H1 (cell line): ENCODE data around the gene PIK3CA. TPM values are rescaled to one million over a fixed set of nuclear protein-coding genes. Genes with fewer than 3 reads are reported as not detected.

Source experiments
- CTCF ChIA-PET: fragments of 300-600 bp; sonication (Branson Sonifier 250); formaldehyde crosslinking; loops from one replicate; lab custom pipeline; 2021; ENCODE audit not compliant: partially characterized antibody; lab: Charles Lee
- POLR2A ChIA-PET: fragments of 300-600 bp; sonication (Branson Sonifier 250); formaldehyde crosslinking; loops from one replicate; lab custom pipeline; 2021; ENCODE audit warnings: inconsistent platforms; ENCODE audit not compliant: partially characterized antibody; lab: Charles Lee
- DNase-seq, 2 experiments: peaks; one replicate each; pipeline versions ENCODE4 v3.0.0 to v3.0.0-alpha.2; 2010 to 2022; ENCODE audit warnings: low spot score in 2 of 2, low read depth in 1 of 2, mixed read lengths in 1 of 2
- FAIRE-seq: peaks from 2 replicates; lab custom pipeline; 2011; peaks lifted over from hg19 to GRCh38; lab: Jason Lieb, UNC
- H2AFZ ChIP-seq: 2 replicates; pipeline ENCODE4 v1.8.1; 2012; ENCODE audit warnings: low read length, inconsistent platforms
- H2AK5ac ChIP-seq: 2 replicates; pipeline ENCODE4 v1.6.1; 2013; ENCODE audit warnings: low read depth, low read length
- H2BK120ac ChIP-seq: replicated peaks from 2 replicates; pipeline ENCODE3; 2013; ENCODE audit warnings: low read depth, low read length, inconsistent platforms
- H2BK12ac ChIP-seq: 2 replicates; pipeline ENCODE4 v1.6.1; 2013; ENCODE audit warnings: low read depth, low read length
- H2BK15ac ChIP-seq: 2 replicates; pipeline ENCODE4 v1.6.1; 2013; ENCODE audit warnings: low read length
- H2BK20ac ChIP-seq: 2 replicates; pipeline ENCODE4 v1.6.1; 2013; ENCODE audit warnings: low read length
- H2BK5ac ChIP-seq: 2 replicates; pipeline ENCODE4 v1.6.1; 2013; ENCODE audit warnings: low read depth, low read length
- H3K14ac ChIP-seq: 2 replicates; pipeline ENCODE4 v1.6.1; 2013; ENCODE audit warnings: inconsistent platforms; ENCODE audit not compliant: insufficient read length
- H3K18ac ChIP-seq: 2 replicates; pipeline ENCODE4 v1.6.1; 2013; ENCODE audit warnings: low read length; ENCODE audit errors: extremely low read depth
- H3K23ac ChIP-seq: 2 replicates; pipeline ENCODE4 v1.6.1; 2013; ENCODE audit warnings: inconsistent platforms; ENCODE audit not compliant: insufficient read length
- H3K23me2 ChIP-seq: 2 replicates; pipeline ENCODE4 v1.6.1; 2013; ENCODE audit warnings: low read depth, low read length
- H3K27ac ChIP-seq: 2 replicates; pipeline ENCODE4 v1.6.1; 2011; ENCODE audit warnings: low read depth, low read length, inconsistent platforms
- H3K27me3 ChIP-seq, 4 experiments: replicated peaks in 1 of 4; 1 replicate in 1 of 4; 2 replicates in 3 of 4; pipeline versions ENCODE4 v1.6.1 to v1.8.1; 2011 to 2013; ENCODE audit warnings: low read length in 3 of 4, mild to moderate bottlenecking in 3 of 4, inconsistent platforms in 2 of 4, mixed read lengths in 2 of 4, moderate library complexity in 1 of 4; ENCODE audit not compliant: control insufficient read depth in 3 of 4, insufficient read depth in 3 of 4; ENCODE audit errors: extremely low read depth in 1 of 4
- H3K36me3 ChIP-seq, 4 experiments: 2 replicates each; pipeline versions ENCODE4 v1.6.1 to v1.8.1; 2011 to 2013; ENCODE audit warnings: mild to moderate bottlenecking in 4 of 4, low read length in 3 of 4, moderate library complexity in 2 of 4, control low read depth in 1 of 4, inconsistent platforms in 1 of 4; ENCODE audit not compliant: insufficient read depth in 4 of 4, control insufficient read depth in 2 of 4
- H3K4ac ChIP-seq: replicated peaks from 2 replicates; pipeline ENCODE3; 2013; ENCODE audit warnings: low read length, low read depth, mixed read lengths, inconsistent platforms; ENCODE audit not compliant: insufficient read length
- H3K4me1 ChIP-seq, 4 experiments: replicated peaks in 1 of 4; 1 replicate in 1 of 4; 2 replicates in 3 of 4; pipeline versions ENCODE4 v1.6.1 to v1.8.1; 2011 to 2013; ENCODE audit warnings: low read length in 3 of 4, inconsistent platforms in 2 of 4, mixed read lengths in 1 of 4; ENCODE audit not compliant: insufficient read depth in 4 of 4, control insufficient read depth in 3 of 4
- H3K4me2 ChIP-seq, 2 experiments: 2 replicates each; pipeline versions ENCODE4 v1.6.1 to v1.8.1; 2011 to 2013; ENCODE audit warnings: low read depth in 2 of 2, low read length in 2 of 2, control low read depth in 1 of 2, inconsistent platforms in 1 of 2, mild to moderate bottlenecking in 1 of 2; ENCODE audit not compliant: insufficient read depth in 1 of 2
- H3K4me3 ChIP-seq, 4 experiments: fragments of 200-600, 300-600 bp in 1 of 4; sonication (generic), shearing (Covaris generic), sonication (Bioruptor Twin) in 1 of 4; 2 replicates each; pipeline versions ENCODE4 v1.5.1 to v1.8.1; 2011 to 2016; ENCODE audit warnings: low read length in 4 of 4, low read depth in 3 of 4, control low read depth in 2 of 4, inconsistent platforms in 2 of 4, mild to moderate bottlenecking in 2 of 4, mixed read lengths in 1 of 4, moderate library complexity in 1 of 4; ENCODE audit not compliant: insufficient read depth in 2 of 4; ENCODE audit errors: extremely low read depth in 1 of 4
- H3K56ac ChIP-seq: replicated peaks from 2 replicates; pipeline ENCODE3; 2013; ENCODE audit warnings: low read depth, mild to moderate bottlenecking, mixed read lengths, low read length, inconsistent platforms; ENCODE audit not compliant: insufficient read length
- H3K79me1 ChIP-seq: 2 replicates; pipeline ENCODE4 v1.6.1; 2013; ENCODE audit warnings: low read depth, low read length, control low read depth
- H3K79me2 ChIP-seq, 2 experiments: 2 replicates each; pipeline versions ENCODE4 v1.6.1 to v1.8.1; 2012 to 2013; ENCODE audit warnings: low read length in 2 of 2, mild to moderate bottlenecking in 2 of 2, inconsistent platforms in 1 of 2; ENCODE audit not compliant: insufficient read depth in 2 of 2, control insufficient read depth in 1 of 2
- H3K9ac ChIP-seq, 4 experiments: replicated peaks in 1 of 4; 1 replicate in 1 of 4; 2 replicates in 3 of 4; pipeline versions ENCODE4 v1.6.1 to v1.8.1; 2011 to 2013; ENCODE audit warnings: low read depth in 3 of 4, low read length in 3 of 4, control low read depth in 2 of 4, mild to moderate bottlenecking in 2 of 4, moderate library complexity in 2 of 4, inconsistent platforms in 1 of 4; ENCODE audit errors: extremely low read depth in 1 of 4
- H3K9me3 ChIP-seq, 2 experiments: 2 replicates each; pipeline versions ENCODE4 v1.6.1 to v1.8.1; 2012 to 2013; ENCODE audit warnings: mild to moderate bottlenecking in 2 of 2, moderate library complexity in 2 of 2, control low read depth in 1 of 2, inconsistent platforms in 1 of 2, low read depth in 1 of 2, low read length in 1 of 2, mixed read lengths in 1 of 2; ENCODE audit not compliant: insufficient read depth in 2 of 2
- H4K20me1 ChIP-seq, 2 experiments: replicated peaks in 1 of 2; 2 replicates each; pipeline versions ENCODE3 to v1.8.1; 2011 to 2013; ENCODE audit warnings: inconsistent platforms in 2 of 2, low read length in 2 of 2, mild to moderate bottlenecking in 1 of 2; ENCODE audit not compliant: insufficient read depth in 2 of 2, control insufficient read depth in 1 of 2
- H4K5ac ChIP-seq: 2 replicates; pipeline ENCODE4 v1.6.1; 2013; ENCODE audit warnings: low read length, low read depth, mixed read lengths, inconsistent platforms; ENCODE audit not compliant: insufficient read length
- H4K8ac ChIP-seq: 2 replicates; pipeline ENCODE4 v1.8.0; 2013; ENCODE audit warnings: mild to moderate bottlenecking, moderate library complexity, low read length, inconsistent platforms; ENCODE audit not compliant: insufficient read depth; ENCODE audit errors: extremely low read depth
- H4K91ac ChIP-seq: replicated peaks from 2 replicates; pipeline ENCODE3; 2013; ENCODE audit warnings: low read length, mixed read lengths, inconsistent platforms; ENCODE audit not compliant: insufficient read length
- EGR1 ChIP-seq: IDR thresholded peaks from 2 replicates; pipeline ENCODE4 v1.6.1; 2011; ENCODE audit warnings: low read depth, low read length, borderline replicate concordance
- MAX ChIP-seq: IDR thresholded peaks from 2 replicates; pipeline ENCODE4 v1.6.1; 2012; ENCODE audit warnings: inconsistent platforms
- NANOG ChIP-seq: IDR thresholded peaks from 2 replicates; pipeline ENCODE4 v1.6.1; 2011; ENCODE audit warnings: low read length, low read depth, mild to moderate bottlenecking, inconsistent platforms; ENCODE audit not compliant: insufficient read depth, poor library complexity, severe bottlenecking
- POU5F1 ChIP-seq: IDR thresholded peaks from 2 replicates; pipeline ENCODE4 v1.6.1; 2011; ENCODE audit warnings: low read depth, mild to moderate bottlenecking, low read length, moderate library complexity
- TEAD4 ChIP-seq: IDR thresholded peaks from 2 replicates; pipeline ENCODE4 v1.6.1; 2012; ENCODE audit warnings: low read depth, low read length, inconsistent platforms, mixed read lengths
- WGBS, 2 experiments: shearing (Covaris generic) in 1 of 2; methylation state at CpG; one replicate each; pipeline versions ENCODE4 v1.1.6 to v1.1.7; 2013 to 2015; ENCODE audit warnings: low lambda C conversion rate in 2 of 2, mixed read lengths in 2 of 2, inconsistent platforms in 1 of 2, low coverage in 1 of 2, missing lambda C conversion rate in 1 of 2; ENCODE audit not compliant: insufficient replicate concordance in 2 of 2, insufficient coverage in 1 of 2, insufficient read length in 1 of 2; ENCODE audit errors: extremely low coverage in 1 of 2, missing lambda C conversion rate in 1 of 2; 5-methylcytosine and 5-hydroxymethylcytosine counted together
- polyA plus RNA-seq, 7 experiments: library from polyadenylated mRNA; depleted of rRNA in 3 of 7; stranded (reverse) in 5 of 7; unstranded in 2 of 7; fragments of >200 nt in 5 of 7; fragments of 200-250 nt in 2 of 7; gene quantifications; 1 replicate in 5 of 7; 2 replicates in 1 of 7; 4 replicates in 1 of 7; pipeline versions ENCODE4 v1.2.1 to v1.2.3, GENCODE V29; 2011 to 2013; ENCODE audit warnings: missing spikeins in 2 of 7, mixed read lengths in 2 of 7
- total RNA-seq: library from RNA; stranded (reverse); fragmentation: NEBNext Ultra II Directional; extraction: Animal tissue kit (Norgen Biotek cat#: 25700); gene quantifications from 2 replicates; pipeline ENCODE4 v1.2.1, GENCODE V29; 2021

Gene PIK3CA
- total and polyA plus RNA-seq, 2 of the 8 experiments (the other 6 are each of a cell fraction or from before 2014, with no cell fraction given), result 1.6 to 11.3 TPM

GRCh38 chr3:179192542-179192941, 44.4 kb downstream of the PIK3CA start:
- ChIA-PET CTCF (no interaction called here), POLR2A (no interaction called here)
- H3K14ac ChIP-seq, result no peak overlapping the region
- no peak overlapping the region for H4K5ac ChIP-seq
- H3K27me3 ChIP-seq, result no peaks in the 10 kb centered on the region
- no peak overlapping the region for H3K4me3 ChIP-seq
- no peak overlapping the region for H2AFZ ChIP-seq
- no peaks in the 10 kb centered on the region for H4K20me1 ChIP-seq
- H3K4ac ChIP-seq, result no peak overlapping the region
- no peak overlapping the region for H2BK5ac ChIP-seq
- peaks cover 0 to 53% of the 10 kb centered on the region in 2 experiments; a peak in 3 of 4 replicates for H3K79me2 ChIP-seq
- DNase-seq, result no peak
- H3K36me3 ChIP-seq, result no peaks in the 10 kb centered on the region
- no peak overlapping the region for H3K4me2 ChIP-seq
- no peak overlapping the region for H3K27ac ChIP-seq
- H4K8ac ChIP-seq, result no peak overlapping the region
- H3K4me1 ChIP-seq, result peaks cover 0 to 5% (median 4%) of the 10 kb centered on the region in 4 experiments; a peak in 4 of 7 replicates
- H2BK12ac ChIP-seq, result no peak overlapping the region
- TF ChIP-seq TEAD4, result no peak
- TF ChIP-seq MAX, result no peak
- no peak for TF ChIP-seq POU5F1
- no peak for TF ChIP-seq NANOG
- TF ChIP-seq EGR1, result no peak
- WGBS, 2 experiments, result 86% methylated on average over 3 of the region's 3 CpGs; no CpG with 5 or more reads in 1 of the 2 experiments
- no peak overlapping the region for H2BK20ac ChIP-seq
- H3K9ac ChIP-seq, result no peak overlapping the region
- no peak overlapping the region for H2BK120ac ChIP-seq
- H3K9me3 ChIP-seq, result no peaks in the 10 kb centered on the region
- no peak overlapping the region for H3K23ac ChIP-seq
- FAIRE-seq, result no peak
- H3K23me2 ChIP-seq, result no peaks in the 10 kb centered on the region
- no peak overlapping the region for H2AK5ac ChIP-seq
- H3K18ac ChIP-seq, result no peak overlapping the region
- H3K79me1 ChIP-seq, result no peaks in the 10 kb centered on the region
- no peak overlapping the region for H4K91ac ChIP-seq
- H3K56ac ChIP-seq, result no peak overlapping the region
- H2BK15ac ChIP-seq, result no peak overlapping the region
